Measurements from ENCODE around the gene SLC4A11. TPM values are rescaled to one million over a fixed set of nuclear protein-coding genes. Genes with fewer than 3 reads are reported as not detected.

The SLC4A11 gene
- total RNA-seq, 1 donor from 2014 or later, result 4.2 TPM

- Mint-ChIP-seq H3K27ac (ENCODE audit: unreplicated experiment) (no peak overlapping the region), H3K9me3 (ENCODE audit: low read depth) (no peaks in the 10 kb centered on the region), H3K4me3 (ENCODE audit: unreplicated experiment) (no peak overlapping the region), H3K36me3 (ENCODE audit: low read depth) (peaks cover 7% of the 10 kb centered on the region), H3K4me1 (ENCODE audit: low read depth) (peaks cover 13% of the 10 kb centered on the region), H3K27me3 (ENCODE audit: low read depth) (no peaks in the 10 kb centered on the region)
- TF ChIP-seq CTCF (IDR thresholded peaks at IDR 0.05), result no peak
- DNase-seq (ENCODE audit: low spot score), result no peak
These were observed 14.9 kb downstream of the SLC4A11 start for GRCh38 chr20:3223994-3224680.

- no peak overlapping the region for H3K27ac Mint-ChIP-seq (ENCODE audit: unreplicated experiment)
- no peak overlapping the region for H3K4me3 Mint-ChIP-seq (ENCODE audit: unreplicated experiment)
- DNase-seq (ENCODE audit: low spot score), result no peak
- no peak for TF ChIP-seq CTCF (IDR thresholded peaks at IDR 0.05)
- H3K27me3 Mint-ChIP-seq (ENCODE audit: low read depth), result no peaks in the 10 kb centered on the region
- peaks cover 7% of the 10 kb centered on the region for H3K36me3 Mint-ChIP-seq (ENCODE audit: low read depth)
- H3K4me1 Mint-ChIP-seq (ENCODE audit: low read depth), result peaks cover 13% of the 10 kb centered on the region
- no peaks in the 10 kb centered on the region for H3K9me3 Mint-ChIP-seq (ENCODE audit: low read depth)
These were observed 15.4 kb downstream of the SLC4A11 start for GRCh38 chr20:3223651-3223993.

- Mint-ChIP-seq H3K27me3 (ENCODE audit: low read depth) (no peaks in the 10 kb centered on the region), H3K36me3 (ENCODE audit: low read depth) (peaks cover 7% of the 10 kb centered on the region), H3K27ac (ENCODE audit: unreplicated experiment) (no peak overlapping the region), H3K4me1 (ENCODE audit: low read depth) (peaks cover 13% of the 10 kb centered on the region), H3K9me3 (ENCODE audit: low read depth) (no peaks in the 10 kb centered on the region), H3K4me3 (ENCODE audit: unreplicated experiment) (no peak overlapping the region)
- TF ChIP-seq CTCF (IDR thresholded peaks at IDR 0.05), result no peak
- DNase-seq (ENCODE audit: low spot score), result no peak
These were observed 16.1 kb downstream of the SLC4A11 start for GRCh38 chr20:3222635-3223600.

GRCh38 chr20:3221398-3222226 lies 17.4 kb downstream of the SLC4A11 start:
- H3K27ac Mint-ChIP-seq (ENCODE audit: unreplicated experiment), result no peak overlapping the region
- H3K9me3 Mint-ChIP-seq (ENCODE audit: low read depth), result no peaks in the 10 kb centered on the region
- H3K27me3 Mint-ChIP-seq (ENCODE audit: low read depth), result no peaks in the 10 kb centered on the region
- no peak for TF ChIP-seq CTCF (IDR thresholded peaks at IDR 0.05)
- peaks cover 8% of the 10 kb centered on the region for H3K4me1 Mint-ChIP-seq (ENCODE audit: low read depth)
- H3K36me3 Mint-ChIP-seq (ENCODE audit: low read depth), result peaks cover 7% of the 10 kb centered on the region
- no peak for DNase-seq (ENCODE audit: low spot score)
- no peak overlapping the region for H3K4me3 Mint-ChIP-seq (ENCODE audit: unreplicated experiment)

All from chondrocyte (in vitro differentiated cells).